RCC 7860 (cell line): Measurements from ENCODE around the gene RNF213.
"Not testable (repeated sequence)": the region's sequence is repeated elsewhere in the genome, so short reads cannot be mapped to it uniquely, and the experiment has no call there.

Experiments used
- DNase-seq: peaks from one replicate; pipeline ENCODE4 v3.0.0-alpha.2; 2015; ENCODE audit warnings: low spot score
- FAIRE-seq: peaks from 2 replicates; lab custom pipeline; 2012; peaks lifted over from hg19 to GRCh38; lab: Jason Lieb, UNC

Gene RNF213

GRCh38 chr17:80291260-80291659 lies 30.6 kb downstream of the RNF213 start:
- FAIRE-seq (no peak), DNase-seq (no peak)

- FAIRE-seq: no peak
- no peak for DNase-seq
These were observed 31.2 kb downstream of the RNF213 start for GRCh38 chr17:80291691-80292487.

GRCh38 chr17:80292521-80292971 lies 31.9 kb downstream of the RNF213 start:
- DNase-seq: no peak
- FAIRE-seq: no peak

- FAIRE-seq (no peak), DNase-seq (no peak)
These were observed 33.6 kb downstream of the RNF213 start for GRCh38 chr17:80294210-80294609.

- DNase-seq (no peak), FAIRE-seq (no peak)
These were observed 34.0 kb downstream of the RNF213 start for GRCh38 chr17:80294653-80295052.

GRCh38 chr17:80295146-80295545 lies 34.5 kb downstream of the RNF213 start:
- DNase-seq (no peak), FAIRE-seq (no peak)

GRCh38 chr17:80295559-80295958 lies 34.9 kb downstream of the RNF213 start:
- no peak for FAIRE-seq
- no peak for DNase-seq

GRCh38 chr17:80296221-80296620 lies 35.6 kb downstream of the RNF213 start:
- no peak for DNase-seq
- no peak for FAIRE-seq

GRCh38 chr17:80297996-80298560 lies 37.4 kb downstream of the RNF213 start:
- DNase-seq (no peak), FAIRE-seq (no peak)

GRCh38 chr17:80299350-80300100 lies 38.9 kb downstream of the RNF213 start:
- not testable (repeated sequence) for FAIRE-seq, DNase-seq

- not testable (repeated sequence) for DNase-seq, FAIRE-seq
These were observed 40.1 kb downstream of the RNF213 start for GRCh38 chr17:80300756-80301155.

GRCh38 chr17:80303824-80304223 lies 43.2 kb downstream of the RNF213 start:
- no peak for FAIRE-seq
- no peak for DNase-seq

GRCh38 chr17:80307994-80308691 lies 47.5 kb downstream of the RNF213 start:
- DNase-seq (no peak), FAIRE-seq (no peak)

GRCh38 chr17:80308692-80309517 lies 48.3 kb downstream of the RNF213 start:
- FAIRE-seq: no peak
- no peak for DNase-seq

- DNase-seq (no peak), FAIRE-seq (no peak)
These were observed 50.7 kb downstream of the RNF213 start for GRCh38 chr17:80311216-80311827.

- FAIRE-seq: no peak
- DNase-seq: no peak
These were observed 52.0 kb downstream of the RNF213 start for GRCh38 chr17:80312621-80313135.

- FAIRE-seq (no peak), DNase-seq (no peak)
These were observed 52.6 kb downstream of the RNF213 start for GRCh38 chr17:80313160-80313829.

- not testable (repeated sequence) for DNase-seq, FAIRE-seq
These were observed 53.3 kb downstream of the RNF213 start for GRCh38 chr17:80313946-80314345.
